ENCODE results near the gene GFI1.

DNA sequence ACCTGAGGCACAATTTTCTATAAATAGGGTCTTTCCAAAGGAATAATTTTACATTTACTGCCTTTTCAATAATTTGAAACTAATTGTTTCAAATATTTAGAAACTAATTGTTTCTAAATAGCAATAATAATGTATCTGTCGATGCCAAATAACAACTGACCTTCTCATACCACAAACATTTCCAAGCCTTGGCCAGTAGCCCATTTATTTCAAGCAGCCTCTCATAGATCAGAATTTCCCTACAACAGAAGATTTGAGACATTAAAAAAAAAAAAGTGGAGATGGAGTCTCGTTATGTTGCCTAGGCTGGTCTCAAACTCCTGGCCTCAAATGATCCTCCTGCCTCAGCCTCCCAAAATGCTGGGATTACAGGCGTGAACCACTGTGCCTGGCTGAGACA is 2.1 kb upstream of the GFI1 start:
- TF ChIP-seq, protein P1, sequence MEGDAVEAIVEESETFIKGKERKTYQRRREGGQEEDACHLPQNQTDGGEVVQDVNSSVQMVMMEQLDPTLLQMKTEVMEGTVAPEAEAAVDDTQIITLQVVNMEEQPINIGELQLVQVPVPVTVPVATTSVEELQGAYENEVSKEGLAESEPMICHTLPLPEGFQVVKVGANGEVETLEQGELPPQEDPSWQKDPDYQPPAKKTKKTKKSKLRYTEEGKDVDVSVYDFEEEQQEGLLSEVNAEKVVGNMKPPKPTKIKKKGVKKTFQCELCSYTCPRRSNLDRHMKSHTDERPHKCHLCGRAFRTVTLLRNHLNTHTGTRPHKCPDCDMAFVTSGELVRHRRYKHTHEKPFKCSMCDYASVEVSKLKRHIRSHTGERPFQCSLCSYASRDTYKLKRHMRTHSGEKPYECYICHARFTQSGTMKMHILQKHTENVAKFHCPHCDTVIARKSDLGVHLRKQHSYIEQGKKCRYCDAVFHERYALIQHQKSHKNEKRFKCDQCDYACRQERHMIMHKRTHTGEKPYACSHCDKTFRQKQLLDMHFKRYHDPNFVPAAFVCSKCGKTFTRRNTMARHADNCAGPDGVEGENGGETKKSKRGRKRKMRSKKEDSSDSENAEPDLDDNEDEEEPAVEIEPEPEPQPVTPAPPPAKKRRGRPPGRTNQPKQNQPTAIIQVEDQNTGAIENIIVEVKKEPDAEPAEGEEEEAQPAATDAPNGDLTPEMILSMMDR (IDR thresholded peaks at IDR 0.05) = no peak
- no peak for TF ChIP-seq POLR2A (IDR thresholded peaks at IDR 0.05)
- TF ChIP-seq EP300 (IDR thresholded peaks at IDR 0.05) = no peak
- TF ChIP-seq POLR2AphosphoS5 (IDR thresholded peaks at IDR 0.05) = no peak

Measured in sigmoid colon (tissue), 4 donors.